ENCODE results near the gene RTEL1.
"Not testable (repeated sequence)": the region's sequence is repeated elsewhere in the genome, so short reads cannot be mapped to it uniquely, and the experiment has no call there.

The RTEL1 gene

DNA sequence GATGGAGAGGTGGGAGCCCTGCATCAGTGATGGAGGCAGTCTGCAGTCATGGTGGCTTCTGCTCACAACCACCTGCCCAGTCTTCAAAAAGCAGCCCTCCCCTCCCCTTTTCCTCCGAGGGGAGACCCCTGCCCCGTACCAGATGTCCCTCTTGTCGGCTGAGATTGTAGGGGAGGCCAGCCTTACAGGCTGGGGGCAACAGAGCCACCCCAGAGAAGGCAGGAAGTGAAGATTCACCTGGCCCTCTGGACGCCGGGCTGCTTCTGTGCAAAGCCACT, 42.9 kb downstream of the RTEL1 start:
- DNase-seq = no peak

DNA sequence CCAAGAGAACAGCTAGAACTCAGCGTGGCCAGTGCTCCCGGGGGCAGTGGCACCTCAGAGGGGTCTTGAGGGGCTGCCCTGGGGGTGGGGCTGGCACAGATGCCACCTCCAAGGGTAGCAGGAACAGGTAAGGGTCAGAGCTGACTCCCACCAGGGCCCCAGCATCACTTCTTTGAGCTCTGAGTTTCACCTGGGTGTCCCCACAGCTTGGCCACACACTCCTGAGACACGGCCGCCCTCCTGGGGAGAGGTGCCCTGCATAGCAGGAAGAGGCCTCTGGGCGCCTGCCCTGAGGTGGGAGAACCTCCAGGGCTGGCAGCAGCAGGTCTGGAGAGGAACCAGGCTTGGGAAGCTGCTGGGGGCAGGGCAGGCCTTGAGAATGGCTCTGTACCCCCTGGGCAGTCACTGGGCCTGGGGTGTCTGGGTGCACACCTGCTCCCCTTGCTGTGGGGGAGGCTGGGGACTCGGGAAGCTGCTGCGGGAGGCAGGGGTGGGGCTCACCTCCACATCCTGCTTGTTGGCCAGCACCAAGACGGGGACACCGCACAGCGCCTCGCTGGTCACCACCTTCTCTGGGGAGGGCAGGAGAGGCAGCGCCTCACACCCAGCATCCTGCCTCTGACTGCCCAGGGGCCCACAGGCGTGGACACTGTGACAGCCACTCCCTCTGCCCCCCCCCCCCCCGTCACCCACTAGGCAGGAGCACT, 43.4 kb downstream of the RTEL1 start:
- no peak for DNase-seq

DNA sequence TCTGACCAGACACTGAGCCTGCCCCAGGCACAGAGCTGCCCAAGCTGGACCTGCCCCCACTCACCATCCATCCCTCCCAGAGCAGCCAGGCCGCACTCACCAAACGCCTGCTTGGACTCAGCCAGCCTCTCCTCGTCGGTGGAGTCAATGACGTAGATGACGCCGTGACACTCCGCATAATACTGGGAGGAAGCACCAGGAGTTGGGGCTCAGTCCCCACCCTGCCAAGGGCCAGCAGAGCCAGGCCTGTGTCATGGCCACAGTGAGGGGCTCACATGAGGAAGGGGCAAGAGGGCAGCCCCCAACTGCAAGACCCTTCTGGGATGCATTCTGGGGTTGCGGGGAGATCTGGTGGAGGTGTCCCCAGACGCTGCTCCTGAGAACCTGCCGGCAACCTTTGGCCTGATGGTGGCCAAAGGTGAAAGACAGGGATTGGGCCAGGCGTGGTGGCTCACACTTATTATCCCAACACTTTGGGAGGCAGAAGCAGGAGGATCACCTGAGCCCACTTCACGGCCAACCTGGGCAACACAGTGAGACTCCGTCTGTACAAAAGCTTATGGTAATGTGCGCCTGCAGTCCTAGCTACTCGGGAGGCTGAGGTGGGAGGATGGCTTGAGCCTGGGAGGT, 44.0 kb downstream of the RTEL1 start:
- DNase-seq = no peak

DNA sequence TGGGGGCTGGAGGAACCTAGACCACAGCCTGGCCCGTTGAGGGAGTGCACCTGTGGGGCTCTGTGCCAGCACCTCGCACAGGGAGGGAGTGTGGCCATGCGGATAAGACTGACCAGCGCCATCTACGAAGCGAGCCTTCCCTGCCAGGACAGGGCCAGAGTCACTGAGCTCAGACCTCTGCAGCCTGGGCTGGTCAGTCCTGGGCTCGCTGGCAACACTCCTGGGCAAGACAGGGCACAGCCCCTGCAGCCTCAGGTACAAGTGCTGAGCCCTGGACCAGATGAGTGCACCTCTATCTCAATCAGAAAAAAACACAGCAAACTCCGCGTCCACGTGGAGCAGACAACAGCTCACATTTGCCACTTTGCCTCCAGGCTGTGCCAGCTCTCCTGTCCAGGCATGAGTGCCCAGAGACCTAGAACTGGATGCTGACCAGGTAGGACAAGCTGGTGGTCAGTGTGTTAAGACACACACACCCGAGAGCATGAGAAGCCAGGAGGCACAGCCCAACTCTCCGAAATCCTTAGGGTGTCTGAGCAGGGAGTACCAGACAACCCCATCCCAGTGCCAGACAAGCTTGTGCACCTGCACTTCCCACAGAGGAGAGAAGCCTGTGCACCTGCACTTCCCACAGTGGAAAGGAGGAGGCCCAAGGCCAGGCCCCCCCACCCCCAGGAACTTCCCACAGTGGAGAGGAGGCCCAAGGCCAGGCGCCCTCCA, 44.8 kb downstream of the RTEL1 start:
- DNase-seq = no peak

DNA sequence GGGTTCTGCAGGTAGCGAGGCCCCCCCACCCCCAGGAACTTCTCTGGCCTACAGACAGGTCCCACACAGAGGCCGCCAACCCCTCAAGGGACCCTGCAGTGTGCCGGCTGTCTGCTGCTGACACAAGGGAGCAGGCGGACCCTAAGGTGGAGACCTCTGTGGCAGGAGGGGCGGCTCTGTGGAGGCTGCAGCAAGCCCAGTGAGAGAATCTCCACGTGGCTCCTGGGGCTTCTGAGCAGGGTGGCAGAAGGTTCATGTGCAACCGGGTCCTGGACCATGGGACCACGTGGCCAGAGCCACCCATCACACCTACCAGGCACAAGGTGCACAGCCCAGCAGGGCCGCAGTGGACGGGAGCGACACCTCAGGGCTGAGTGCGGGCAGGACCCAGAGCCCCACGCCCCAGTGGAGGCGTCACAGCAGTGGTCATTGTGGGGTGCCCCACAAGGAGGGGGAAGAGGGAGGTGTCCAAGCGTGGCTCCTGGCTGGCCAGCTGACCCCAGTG, 45.4 kb downstream of the RTEL1 start:
- DNase-seq = no peak

DNA sequence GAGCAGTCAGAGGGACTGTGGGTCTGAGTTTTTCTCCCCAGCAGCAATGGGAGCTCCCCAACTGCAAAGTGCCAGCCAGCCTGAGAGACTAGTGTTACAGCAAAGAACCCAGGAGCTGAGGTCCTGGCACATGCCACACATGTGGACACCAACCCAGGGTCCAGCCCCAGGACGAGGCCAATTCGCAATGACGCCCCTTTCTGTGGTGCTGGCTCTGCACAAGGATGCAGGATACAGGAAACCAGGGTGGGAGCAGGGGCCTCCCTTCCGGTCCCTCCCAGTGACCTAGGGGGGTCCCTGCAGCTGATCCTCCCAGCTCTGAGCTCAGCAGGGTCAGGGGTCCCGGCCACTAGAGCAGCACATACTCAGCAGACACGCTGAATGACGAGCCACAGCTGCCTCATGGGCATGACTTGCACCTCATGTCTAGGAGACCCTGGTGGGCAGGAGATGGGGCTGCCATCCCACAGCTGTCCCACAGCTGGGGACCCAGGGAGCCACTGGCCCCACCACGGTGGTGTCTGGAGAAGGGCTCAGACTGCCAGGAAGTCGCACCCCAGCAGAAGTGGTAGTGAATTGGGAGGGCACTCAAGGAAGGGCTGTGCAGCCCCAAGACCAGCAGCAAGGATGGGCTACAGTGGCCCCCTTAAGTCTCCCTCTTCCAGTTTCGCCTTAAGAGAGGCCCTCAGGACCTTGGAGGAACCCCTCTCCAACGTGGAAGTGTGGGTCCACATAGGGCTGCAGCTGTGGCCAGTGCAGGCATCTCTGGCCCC, 46.0 kb downstream of the RTEL1 start:
- DNase-seq = no peak

DNA sequence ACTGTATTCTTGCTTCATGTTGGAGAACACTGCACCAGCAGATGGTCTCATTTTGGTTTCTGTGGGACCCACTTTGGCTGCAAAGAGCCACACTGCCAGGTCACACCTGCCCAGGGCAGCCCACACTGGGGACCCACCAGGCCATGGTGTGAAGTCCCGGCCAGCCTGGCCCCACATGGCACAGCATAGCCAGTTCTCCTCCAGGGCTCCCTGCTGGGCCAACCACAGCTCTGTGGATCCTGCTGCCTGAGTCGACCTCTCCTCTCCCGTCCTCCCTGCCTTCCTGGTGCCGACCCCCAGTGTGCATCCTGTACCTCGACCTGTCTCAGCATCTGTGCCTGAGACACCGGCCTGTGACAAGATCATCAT, 46.6 kb downstream of the RTEL1 start:
- no peak for DNase-seq

DNA sequence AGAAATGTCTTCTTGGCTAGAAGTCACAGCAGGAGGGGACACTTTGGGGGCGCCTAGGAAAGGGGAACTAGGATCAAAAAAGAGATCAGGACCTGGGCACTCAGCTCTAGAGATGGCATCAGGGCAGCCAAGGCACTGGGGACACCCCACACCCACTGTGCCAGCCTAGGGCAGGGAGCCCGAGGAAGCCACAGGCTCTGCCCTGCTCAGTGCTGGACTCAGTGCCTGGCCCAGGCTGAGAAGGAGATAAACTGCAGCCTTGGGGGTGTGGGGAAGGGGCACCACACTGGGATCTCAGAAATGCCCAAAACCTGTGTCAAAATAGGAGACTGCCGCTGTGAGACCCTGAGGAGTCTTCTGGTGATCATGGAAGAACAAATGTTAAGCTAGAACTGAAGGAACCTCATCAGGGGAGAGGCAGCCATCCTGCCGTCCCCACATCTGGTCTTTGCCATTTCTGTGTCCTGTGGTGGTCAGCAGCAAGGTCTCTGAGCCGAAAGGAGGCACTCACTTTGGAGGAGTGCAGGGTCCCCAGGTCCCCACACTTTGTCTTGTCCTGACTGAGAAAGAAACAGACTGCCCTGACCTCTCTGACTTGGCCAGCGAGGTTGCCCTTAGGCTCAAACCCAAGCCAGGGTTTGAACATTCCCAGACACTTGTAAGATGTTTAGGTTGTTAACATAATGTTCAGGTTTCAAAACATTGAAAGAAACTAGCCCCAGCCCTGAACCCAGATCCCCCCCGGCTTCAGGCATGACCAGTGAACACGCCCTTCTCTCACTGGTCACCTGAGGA, 47.3 kb downstream of the RTEL1 start:
- no peak for DNase-seq

DNA sequence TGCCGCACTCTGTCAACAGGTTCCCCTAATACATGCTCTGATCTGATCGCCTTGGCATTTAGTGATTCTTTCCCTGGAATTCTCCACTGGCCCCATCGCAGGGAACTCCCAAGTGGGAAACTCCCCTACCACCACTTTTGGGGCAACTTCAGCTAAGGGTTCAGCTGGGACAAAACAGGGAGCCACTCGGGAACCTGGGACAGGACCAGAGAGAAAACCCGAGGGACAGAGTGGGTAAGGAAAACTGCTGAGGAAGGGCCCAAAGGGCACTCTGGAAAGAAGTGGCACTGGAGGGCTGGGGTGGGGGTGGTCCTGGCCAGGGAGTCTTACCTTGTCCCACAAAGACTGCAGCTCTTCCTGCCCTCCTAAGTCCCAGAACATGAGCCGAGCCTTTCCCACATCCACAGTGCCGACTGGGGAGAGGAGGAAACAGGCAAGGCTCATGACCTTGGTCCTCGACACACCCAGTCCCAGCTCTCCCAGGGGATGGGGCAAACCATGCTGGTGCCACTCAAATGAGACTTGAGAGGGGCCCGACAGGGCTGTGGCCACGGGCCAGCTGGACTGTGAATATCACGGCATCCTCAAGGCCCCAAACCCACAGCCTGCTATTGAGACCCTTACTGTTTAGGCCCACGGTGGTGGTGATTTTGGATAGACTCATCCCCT, 48.0 kb downstream of the RTEL1 start:
- no peak for DNase-seq

DNA sequence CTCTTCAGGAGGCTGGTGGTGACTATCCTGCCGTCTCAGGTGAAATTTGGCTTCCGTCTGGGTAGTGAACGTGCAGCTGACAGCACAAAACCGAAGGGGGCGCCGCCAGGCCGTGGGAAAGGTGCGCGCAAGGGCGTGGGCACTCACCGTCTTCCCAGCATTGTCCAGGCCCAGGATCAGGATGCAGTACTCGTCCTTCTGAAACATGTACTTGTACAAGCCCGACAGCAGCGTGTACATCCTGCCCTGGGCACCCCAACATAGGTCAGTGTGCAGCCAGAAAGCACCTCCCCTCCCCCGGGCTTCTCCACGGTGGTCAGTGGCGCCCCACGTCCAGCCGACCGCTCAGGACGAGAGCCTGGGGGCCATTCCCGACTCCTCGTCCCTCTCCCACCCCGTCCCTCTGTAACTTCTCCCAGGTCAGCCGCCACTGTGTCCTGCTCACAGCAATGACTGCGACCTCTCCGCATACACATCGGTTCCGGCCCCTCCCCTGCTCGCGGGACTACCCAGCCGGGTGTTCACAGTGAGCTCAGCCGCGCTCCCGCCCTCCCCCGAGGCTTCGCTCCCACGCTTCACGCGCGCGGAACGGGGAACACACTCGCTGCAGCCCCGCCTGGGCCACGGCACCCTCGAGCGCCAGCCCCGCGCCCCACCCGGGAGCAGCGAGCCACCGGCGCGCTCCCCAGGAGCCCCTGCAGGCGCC, 48.9 kb downstream of the RTEL1 start:
- no peak for DNase-seq

DNA sequence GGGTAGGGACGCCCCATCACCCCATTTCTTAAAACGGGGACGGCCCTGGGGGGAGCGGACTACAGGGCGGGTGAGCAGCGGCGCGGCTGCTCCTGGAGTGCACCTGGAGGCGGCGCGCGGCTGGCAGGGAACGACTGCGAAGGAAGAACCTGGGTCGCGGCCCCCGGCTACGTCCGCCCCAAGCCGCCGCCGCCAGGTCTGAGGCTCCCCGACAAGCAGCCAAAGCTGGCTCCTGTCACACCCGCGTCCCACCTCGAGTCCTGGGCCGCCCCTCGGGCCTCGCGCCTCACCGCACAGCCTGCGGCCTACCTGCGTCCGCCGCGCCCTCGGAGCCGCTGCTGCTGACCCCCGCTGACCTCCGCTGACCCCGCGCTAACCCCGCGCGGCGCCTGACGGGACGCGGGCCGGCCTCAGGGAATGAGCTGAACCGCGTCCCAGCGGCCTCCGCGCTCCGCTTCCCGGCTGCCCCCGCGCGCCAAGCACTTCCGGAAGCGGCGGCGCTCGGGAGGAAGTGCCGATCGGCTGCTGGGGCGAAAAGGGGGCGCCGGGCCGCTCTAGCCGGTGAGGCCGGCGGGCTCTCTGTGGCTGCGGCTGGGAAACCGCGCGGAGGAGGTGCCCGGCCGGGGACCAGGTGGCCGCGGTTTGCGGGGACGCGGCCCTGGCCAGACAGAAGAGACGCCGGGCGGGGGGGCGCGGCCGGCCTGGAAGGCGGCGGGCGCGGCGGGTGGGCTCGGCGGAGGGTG, 49.6 kb downstream of the RTEL1 start, which contains the start of the genes ARFRP1 and ZGPAT:
TSS of gene ARFRP1 (minus strand) at position 419 of the 743 bp plus-strand sequence. CDS start 885 bp downstream, outside the sequence.
TSS of gene ZGPAT (plus strand) at position 482 of the 743 bp plus-strand sequence. CDS start 542 bp downstream, outside the sequence.
- DNase-seq = peak; percentile 62

DNA sequence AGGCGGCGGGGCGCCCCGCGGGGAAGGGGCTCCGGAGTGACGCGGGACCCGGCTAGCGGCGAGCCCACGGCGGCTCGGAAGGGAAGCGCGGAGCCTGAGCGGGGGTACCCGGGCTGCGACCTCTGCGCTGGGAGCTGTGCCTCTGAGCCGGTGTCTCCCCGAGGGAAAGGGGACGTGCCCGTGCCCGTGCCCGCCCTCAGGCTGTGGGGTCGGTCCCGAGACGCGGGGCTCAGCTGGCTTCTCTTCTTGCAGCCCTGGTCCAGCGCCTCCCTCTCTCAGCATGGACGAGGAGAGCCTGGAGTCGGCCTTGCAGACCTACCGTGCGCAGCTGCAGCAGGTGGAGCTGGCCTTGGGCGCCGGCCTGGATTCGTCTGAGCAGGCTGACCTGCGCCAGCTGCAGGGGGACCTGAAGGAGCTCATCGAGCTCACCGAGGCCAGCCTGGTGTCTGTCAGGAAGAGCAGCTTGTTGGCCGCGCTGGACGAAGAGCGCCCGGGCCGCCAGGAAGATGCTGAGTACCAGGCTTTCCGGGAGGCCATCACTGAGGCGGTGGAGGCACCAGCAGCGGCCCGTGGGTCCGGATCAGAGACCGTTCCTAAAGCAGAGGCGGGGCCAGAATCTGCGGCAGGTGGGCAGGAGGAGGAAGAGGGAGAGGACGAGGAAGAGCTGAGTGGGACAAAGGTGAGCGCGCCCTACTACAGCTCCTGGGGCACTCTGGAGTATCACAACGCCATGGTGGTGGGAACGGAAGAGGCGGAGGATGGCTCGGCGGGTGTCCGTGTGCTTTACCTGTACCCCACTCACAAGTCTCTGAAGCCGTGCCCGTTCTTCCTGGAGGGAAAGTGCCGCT, 50.4 kb downstream of the RTEL1 start:
- DNase-seq = no peak

DNA sequence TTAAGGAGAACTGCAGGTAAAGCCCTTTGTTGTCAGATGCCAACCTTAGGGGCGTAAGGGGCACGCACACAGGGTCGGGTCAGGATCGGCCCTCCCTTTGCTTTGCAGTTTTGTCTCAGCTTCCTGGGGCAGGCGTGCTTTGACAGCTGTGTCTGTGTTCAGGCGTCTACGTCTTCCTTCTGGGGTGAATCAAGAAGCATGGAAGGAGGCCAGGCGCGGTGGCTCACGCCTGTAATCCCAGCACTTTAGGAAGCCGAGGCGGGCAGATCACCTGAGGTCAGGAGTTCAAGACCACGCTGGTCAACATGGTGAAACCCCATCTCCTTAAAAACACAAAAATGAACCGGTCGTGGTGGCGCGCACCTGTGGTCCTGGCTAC, 51.0 kb downstream of the RTEL1 start:
- no peak for DNase-seq

DNA sequence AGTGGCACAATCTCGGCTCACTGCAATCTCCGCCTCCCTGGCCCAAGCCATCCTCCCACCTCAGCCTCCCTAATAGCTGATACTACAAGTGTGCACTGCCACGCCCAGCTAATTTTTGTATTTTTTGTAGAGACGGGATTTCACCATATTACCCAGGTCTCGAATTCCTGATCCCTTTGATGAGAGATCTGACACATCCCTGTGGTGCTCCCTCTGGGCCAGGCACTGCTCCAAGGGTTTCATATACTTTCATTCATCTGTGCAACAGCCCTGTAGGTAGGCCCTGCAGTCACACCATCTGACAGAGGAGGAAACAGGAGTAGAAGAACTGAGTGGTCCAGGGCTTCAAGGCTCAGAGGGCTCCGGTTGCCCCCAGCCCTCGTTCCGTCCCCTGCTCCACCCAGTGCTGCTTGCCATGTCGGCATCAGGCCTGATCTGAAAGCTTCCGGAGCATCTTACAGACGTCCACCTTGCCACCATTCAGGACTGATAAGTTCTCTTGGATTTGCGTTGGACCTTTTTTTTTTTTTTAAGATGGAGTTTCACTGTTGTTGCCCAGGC, 53.1 kb downstream of the RTEL1 start:
- DNase-seq = no peak

DNA sequence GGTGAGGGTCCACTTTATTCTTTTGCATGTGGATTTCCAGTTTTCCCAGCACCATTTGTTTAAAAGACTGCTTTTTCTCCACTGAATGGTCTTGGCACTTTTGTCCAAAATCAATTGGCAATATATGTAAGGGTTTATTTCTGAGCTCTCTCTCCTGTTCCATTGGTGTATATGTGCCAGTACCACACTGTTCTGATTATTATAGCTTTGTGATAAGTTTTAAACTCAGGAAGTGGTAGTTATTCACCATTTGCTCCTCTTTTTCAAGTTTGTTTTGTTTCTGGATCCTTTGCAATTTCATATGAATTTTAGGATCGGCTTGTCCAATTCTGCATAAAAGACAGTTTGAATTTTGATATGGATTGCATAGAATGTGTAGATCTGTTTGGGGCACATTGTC, 54.1 kb downstream of the RTEL1 start:
- DNase-seq = no peak

DNA sequence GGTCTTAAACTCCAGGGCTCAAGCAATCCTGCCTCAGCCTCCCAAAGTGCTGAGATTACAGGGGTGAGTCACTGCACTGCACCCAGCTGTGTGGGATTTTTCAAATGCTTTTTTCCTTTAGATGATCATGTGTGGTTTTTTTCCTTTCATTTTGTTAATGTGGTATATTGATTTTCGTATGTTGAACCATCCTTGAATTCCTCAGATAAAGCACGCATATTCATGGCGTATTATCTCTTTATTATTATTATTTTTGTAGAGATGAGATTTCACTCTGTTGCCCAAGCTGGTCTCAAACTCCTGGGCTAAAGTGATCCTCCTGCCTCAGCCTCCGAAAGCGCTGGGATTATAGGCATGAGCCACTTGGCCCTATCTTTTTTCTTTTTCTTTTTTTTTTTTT, 56.7 kb downstream of the RTEL1 start:
- no peak for DNase-seq

DNA sequence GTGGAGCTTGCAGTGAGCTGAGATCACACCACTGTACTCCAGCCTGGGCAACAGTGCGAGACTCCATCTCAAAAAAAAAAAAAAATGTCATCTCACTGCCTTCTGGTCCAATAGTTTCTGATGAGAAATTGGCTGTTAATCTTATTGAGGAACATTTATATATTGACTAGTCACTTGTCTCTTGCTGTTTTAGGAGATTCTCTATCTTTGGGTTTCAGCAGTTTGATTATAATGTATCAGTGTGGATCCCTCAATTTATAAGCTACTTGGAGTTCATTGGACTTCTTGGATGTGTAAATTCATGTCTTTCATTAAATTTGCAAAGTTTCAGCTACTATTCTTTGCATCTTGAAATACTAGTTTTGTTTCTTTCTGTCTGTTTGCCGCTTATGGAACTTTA, 60.9 kb downstream of the RTEL1 start:
- no peak for DNase-seq

DNA sequence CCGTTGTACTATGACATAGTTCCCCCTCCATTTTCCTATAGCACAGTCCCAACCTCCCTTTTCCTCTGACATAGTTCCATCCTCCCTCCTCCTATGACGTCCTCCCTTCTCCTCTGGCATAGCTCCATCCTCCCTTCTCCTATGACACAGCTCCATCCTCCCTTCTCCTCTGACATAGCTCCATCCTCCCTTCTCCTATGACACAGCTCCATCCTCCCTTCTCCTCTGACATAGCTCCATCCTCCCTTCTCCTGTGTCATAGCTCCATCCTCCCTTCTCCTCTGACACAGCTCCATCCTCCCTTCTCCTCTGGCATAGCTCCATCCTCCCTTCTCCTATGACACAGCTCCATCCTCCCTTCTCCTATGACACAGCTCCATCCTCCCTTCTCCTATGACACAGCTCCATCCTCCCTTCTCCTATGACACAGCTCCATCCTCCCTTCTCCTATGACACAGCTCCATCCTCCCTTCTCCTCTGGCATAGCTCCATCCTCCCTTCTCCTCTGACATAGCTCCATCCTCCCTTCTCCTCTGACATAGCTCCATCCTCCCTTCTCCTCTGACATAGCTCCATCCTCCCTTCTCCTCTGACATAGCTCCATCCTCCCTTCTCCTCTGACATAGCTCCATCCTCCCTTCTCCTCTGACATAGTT, 65.0 kb downstream of the RTEL1 start:
- not testable (repeated sequence) for DNase-seq
